ENCODE measurements around the gene TIGD3.

TIGD3 gene

DNA sequence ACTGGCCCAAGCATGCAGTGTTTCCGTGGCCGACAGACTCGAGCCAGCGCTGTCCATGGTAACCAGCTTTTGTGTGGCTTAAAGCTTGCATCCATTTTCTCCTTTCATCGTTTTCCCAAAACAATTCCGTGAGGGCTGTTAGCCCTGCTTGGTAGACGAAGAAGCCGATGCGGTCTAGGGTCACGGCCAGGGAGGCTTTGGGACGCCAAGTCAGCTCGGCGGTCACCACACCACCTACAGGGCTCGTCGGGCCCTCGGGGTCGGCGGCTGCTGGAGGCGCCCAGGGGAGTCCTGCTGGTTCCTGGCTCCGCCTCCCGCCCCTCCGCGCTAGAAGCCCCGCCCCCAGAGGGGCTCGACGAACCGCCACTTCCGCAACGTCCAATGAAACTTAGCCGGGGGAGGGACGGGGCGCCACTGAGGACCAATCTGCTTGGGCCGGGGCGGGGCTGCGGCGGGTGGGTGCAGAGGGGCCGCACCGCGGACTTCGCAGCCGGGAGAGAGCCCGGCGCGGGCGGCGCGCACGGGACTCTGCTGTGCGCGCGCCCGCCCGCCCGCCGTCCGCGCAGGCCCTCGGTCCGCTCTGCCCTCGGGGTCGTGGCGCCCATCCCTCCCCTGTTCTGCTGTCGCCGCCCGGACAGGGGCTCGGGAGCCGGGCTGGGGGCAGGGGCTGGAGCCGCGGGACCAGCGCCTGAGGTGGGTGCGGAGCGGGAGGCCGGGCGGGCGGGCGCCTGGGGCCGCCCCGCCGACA is at the start of gene TIGD3:
TSS of gene TIGD3 (plus strand) at position 487 of the 748 bp plus-strand sequence. CDS start 1,058 bp downstream, outside the sequence.
- peak; percentile 98 for DNase-seq (ENCODE audit: low spot score)

DNA sequence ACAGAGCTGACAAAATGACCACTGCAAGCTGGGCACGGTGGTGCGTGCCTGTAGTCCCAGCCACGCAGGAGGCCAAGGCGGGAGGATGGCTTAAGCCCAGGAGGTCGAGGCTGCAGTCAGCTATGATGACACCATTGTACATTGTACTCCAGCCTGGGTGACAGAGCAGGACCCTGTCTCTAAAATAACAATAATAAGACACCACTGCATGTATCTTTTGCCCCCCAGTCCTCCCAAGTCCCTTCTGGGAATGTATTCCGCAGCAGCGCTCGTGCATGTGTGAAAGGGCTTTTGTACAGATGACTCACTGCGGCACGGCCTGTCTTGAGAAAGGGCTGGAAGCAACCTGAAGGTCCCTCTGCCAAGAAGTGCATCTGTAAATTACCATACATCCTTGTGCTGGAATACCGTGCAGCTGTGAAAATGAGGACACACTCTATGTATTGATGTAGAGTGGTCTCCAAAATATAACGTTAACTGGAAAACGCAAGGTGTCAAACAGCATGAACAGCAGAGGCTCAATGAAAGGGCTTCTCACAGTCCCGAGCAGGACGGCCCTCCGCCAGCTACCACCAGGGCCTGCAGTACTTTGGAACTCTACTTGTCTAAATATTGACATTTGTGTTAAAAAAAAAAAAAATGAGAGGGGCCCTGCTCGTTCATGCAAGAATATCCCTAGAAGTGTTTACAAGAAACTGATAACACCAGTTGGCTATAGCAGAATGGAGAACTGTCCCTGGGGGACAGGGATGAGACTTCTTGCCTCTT is 48.9 kb upstream of the TIGD3 start:
- DNase-seq (ENCODE audit: low spot score) = no peak

- no peak for DNase-seq (ENCODE audit: low spot score)
These were observed 47.0 kb upstream of the TIGD3 start for GRCh38 chr11:65307298-65308229.

- no peak for DNase-seq (ENCODE audit: low spot score)
These were observed 46.2 kb upstream of the TIGD3 start for GRCh38 chr11:65308281-65308891.

DNA sequence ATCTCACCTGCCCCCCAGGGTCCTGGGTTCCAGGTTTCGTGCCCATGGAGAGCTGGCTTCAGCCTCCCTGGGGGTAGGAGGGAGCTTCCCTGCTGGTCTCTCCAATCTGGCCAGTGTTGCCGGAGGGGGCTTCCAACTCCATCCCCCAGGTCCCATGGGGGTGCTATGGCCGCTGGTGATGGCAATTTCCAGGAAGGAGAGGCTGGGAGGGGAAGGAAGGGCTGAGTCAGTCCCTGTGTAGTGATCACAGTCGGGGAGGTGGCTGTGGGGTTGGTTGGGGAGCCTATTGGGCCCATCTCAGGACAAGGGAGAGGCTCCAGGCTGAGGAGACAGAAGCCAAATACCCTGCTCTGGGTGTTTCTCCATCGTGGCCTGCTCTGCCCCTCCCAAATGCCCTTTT is 45.5 kb upstream of the TIGD3 start:
- DNase-seq (ENCODE audit: low spot score) = no peak

GRCh38 chr11:65310215-65310614 is 44.3 kb upstream of the TIGD3 start:
- DNase-seq (ENCODE audit: low spot score) = peak; percentile 54

GRCh38 chr11:65310736-65311135 is 43.8 kb upstream of the TIGD3 start:
- DNase-seq (ENCODE audit: low spot score) = no peak

DNA sequence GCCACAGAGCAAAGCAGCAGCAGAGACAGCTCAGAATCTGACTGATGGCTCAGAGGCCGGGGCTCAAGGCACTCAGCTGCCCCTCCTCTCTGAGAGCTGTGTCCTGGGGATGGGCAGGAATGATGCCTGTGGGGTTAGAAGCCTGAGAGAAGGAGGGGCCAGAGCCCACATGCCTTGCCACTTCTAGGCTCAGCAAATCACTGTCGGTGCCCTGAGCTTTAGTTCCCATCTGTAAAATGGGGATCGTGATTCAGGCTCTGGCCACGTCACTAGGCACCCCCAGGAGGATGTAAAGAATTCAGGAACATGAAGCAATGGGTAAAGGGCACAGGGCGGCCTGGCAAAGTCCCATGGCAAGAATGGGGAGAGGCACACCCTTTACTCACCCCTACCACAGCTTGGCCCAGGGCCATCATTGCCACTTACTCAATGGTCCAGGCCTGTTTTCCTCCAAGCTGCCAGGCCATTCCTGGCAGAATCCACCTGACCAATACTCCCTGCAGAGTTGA is 43.3 kb upstream of the TIGD3 start:
- no peak for DNase-seq (ENCODE audit: low spot score)

GRCh38 chr11:65314501-65315203 is 39.9 kb upstream of the TIGD3 start, which contains the start of gene CDC42EP2:
Gene CDC42EP2, plus strand, starts transcription at chr11:65314866. Its CDS starts 6,033 bp downstream, at chr11:65320899.
- DNase-seq (ENCODE audit: low spot score) = peak; percentile 91

DNA sequence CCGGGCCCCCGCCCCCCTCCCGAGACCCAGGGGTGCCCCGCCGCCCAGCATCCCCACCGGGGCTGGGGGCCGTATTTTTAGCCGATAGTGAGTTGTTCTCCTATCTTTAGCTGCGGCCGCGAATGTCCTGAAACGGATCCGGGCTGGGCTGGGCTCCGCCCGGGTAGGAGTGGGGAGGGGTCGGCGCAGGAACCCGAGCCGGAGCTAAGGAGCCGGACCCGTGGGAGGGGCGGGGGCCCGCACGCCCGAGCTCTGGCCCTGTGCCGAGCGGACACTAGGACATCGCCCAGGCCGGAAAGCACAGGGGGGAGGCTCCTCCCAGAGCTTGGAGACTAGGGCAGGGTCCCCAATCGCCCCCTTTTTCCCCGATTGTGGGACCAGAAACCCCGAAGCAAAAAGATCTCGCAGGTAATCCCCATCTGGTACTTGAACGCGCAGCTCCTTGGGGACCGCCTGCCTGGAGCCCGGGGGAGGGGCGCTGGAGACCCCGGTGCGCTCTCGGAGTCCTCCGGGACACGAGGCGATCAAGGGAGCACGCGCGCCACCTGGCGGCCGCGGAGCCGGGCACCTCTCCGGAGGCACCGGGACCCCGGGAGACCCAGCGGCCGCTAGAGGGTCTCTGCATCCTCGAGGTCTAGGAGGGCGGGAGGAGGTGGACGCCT is 39.2 kb upstream of the TIGD3 start:
- DNase-seq (ENCODE audit: low spot score) = peak; percentile 77

GRCh38 chr11:65315866-65316226 is 38.7 kb upstream of the TIGD3 start:
- DNase-seq (ENCODE audit: low spot score) = no peak

DNA sequence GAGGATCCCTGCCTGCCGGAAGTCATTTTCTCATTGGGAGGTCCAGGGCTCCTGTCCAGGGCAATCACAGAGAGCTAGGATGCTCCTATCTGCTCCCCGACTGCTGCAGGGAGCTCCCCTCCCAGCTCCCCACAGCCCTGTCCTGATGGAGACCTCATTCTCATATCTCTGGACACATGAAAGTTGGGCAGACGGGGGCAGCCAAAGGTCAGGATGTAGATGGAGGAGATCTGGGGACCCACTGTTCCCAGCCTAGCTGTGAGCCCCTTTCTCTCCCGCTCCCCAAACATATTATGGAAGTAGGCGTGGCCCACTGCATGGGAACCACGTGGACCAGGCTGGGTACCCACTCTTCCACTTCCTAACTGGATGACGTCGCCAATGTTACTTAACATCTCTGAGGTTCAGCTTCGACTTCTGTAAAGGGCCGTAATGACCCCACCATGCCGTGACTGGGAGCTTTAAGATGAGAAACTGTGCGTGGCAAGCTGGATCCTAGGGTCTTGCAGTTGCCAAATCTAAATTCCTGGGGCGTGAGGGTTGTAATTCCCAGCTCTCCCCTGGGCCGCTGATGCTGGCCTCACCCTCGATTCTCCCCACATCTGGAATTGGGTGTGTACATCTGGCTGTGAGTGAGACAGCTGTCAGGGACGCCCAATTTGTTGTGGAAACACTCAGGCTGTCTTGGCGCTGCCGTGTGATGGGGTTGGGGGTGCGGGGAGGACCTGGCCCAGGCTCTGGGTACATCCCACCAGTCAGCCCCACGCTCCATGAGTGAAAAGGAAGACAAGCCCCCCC is 38.1 kb upstream of the TIGD3 start:
- DNase-seq (ENCODE audit: low spot score) = no peak

- no peak for DNase-seq (ENCODE audit: low spot score)
These were observed 37.3 kb upstream of the TIGD3 start for GRCh38 chr11:65317025-65317786.

GRCh38 chr11:65320386-65321075 is 34.0 kb upstream of the TIGD3 start:
- no peak for DNase-seq (ENCODE audit: low spot score)

GRCh38 chr11:65321076-65321475 is 33.5 kb upstream of the TIGD3 start:
- no peak for DNase-seq (ENCODE audit: low spot score)

GRCh38 chr11:65321828-65322485 is 32.6 kb upstream of the TIGD3 start:
- no peak for DNase-seq (ENCODE audit: low spot score)

DNA sequence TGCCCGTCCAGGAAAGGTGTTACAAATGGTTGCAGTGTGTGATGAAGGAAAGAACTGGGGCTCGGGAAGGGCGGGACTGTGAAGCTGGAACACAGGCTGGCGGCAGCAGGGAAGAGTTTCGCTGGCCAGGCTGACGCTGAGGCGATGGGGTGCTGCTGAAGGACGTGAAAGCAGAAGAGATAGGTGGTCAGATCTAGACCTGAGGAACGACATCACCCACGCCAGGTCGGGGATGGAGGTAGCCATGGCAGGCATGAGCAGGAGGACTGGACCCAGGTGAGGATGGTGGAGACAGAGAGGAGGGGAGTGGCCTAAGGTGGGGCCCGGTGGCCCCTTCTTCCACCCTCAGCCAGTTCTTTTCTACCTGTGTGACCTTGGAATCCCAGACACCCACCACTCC is 30.7 kb upstream of the TIGD3 start:
- no peak for DNase-seq (ENCODE audit: low spot score)

- DNase-seq (ENCODE audit: low spot score) = no peak
These were observed 29.1 kb upstream of the TIGD3 start for GRCh38 chr11:65325435-65325834.
